ENCODE results near the gene RRAS2.

The RRAS2 gene

DNA sequence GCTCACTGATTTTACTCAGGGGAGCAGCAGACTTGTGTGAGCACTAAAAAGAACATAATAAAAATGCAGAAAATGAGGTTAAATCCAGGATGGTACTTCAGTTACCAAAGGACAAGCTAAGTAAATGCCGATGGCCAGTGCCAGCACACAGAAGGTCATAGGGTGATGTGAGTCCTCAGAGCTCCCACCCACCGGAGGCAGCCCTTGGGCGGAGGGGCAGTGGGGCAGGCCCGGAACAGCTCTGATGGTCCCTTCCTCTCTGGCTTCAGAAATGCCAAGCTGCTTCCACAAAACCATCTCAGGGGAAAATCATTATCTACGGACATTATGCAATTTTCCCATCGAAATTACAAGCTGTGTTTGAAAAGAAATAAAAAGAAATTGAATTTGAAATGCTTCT, 124.5 kb downstream of the RRAS2 start:
- no peak overlapping the region for H2BK12ac ChIP-seq (ENCODE audit: low read length)
- H3K9me3 ChIP-seq (replicated peaks in 1 of 2; ENCODE audit: control insufficient read depth in 2 of 2, insufficient read depth in 1 of 2, low read depth in 1 of 2, low read length in 2 of 2): peaks cover 0 to 2% of the 10 kb centered on the region in 2 donors
- no peak overlapping the region for H3K4me3 ChIP-seq (ENCODE audit: low read length in 2 of 2)
- H3K79me1 ChIP-seq (ENCODE audit: low read depth, low read length): no peaks in the 10 kb centered on the region
- H3K4me1 ChIP-seq (ENCODE audit: control insufficient read depth in 2 of 2, insufficient read depth in 1 of 2, low read depth in 1 of 2, low read length in 2 of 2): peaks cover 0 to 6% of the 10 kb centered on the region in 2 donors
- H3K14ac ChIP-seq (ENCODE audit: low read length): peak overlapping the region; percentile 73
- H3K27ac ChIP-seq (replicated peaks; ENCODE audit: low read length): no peak overlapping the region
- H3K9ac ChIP-seq (ENCODE audit: low read depth, low read length, poor library complexity): no peak overlapping the region
- WGBS, 2 donors (ENCODE audit: extremely low coverage in 2 of 2, insufficient read length in 2 of 2, insufficient replicate concordance in 1 of 2): no CpG with 5 or more reads among the region's 6 CpGs
- no peak overlapping the region for H2AFZ ChIP-seq (ENCODE audit: low read length)
- H3K4ac ChIP-seq (ENCODE audit: low read length): no peak overlapping the region
- H4K8ac ChIP-seq (ENCODE audit: low read depth, low read length): no peak overlapping the region
- no peak overlapping the region for H2BK120ac ChIP-seq (ENCODE audit: low read depth, low read length)
- no peak overlapping the region for H3K18ac ChIP-seq (ENCODE audit: low read length)
- no peak overlapping the region for H3K23ac ChIP-seq (ENCODE audit: low read depth, low read length, poor library complexity)
- H3K36me3 ChIP-seq (replicated peaks in 1 of 2; ENCODE audit: control insufficient read depth in 2 of 2, insufficient read depth in 2 of 2, low read length in 2 of 2): no peaks in the 10 kb centered on the region
- H3K27me3 ChIP-seq (ENCODE audit: control insufficient read depth in 3 of 3, insufficient read depth in 3 of 3, low read depth in 1 of 3, low read length in 3 of 3): peaks cover 0 to 18% (median 0%) of the 10 kb centered on the region in 3 experiments
- DNase-seq (ENCODE audit: low spot score): no peak
- no peak overlapping the region for H2BK5ac ChIP-seq (ENCODE audit: low read length)
- no peak overlapping the region for H3K4me2 ChIP-seq (ENCODE audit: insufficient read depth, low read length, poor library complexity, severe bottlenecking)
- no peak overlapping the region for H2BK15ac ChIP-seq (ENCODE audit: low read length)
- H4K91ac ChIP-seq (ENCODE audit: low read depth, low read length, poor library complexity): no peak overlapping the region
- H2AK5ac ChIP-seq (ENCODE audit: low read depth, low read length): no peak overlapping the region

- Histone ChIP-seq H3K4me3 (ENCODE audit: low read length in 2 of 2) (no peak overlapping the region), H3K14ac (ENCODE audit: low read length) (no peak overlapping the region), H3K36me3 (replicated peaks in 1 of 2; ENCODE audit: control insufficient read depth in 2 of 2, insufficient read depth in 2 of 2, low read length in 2 of 2) (no peaks in the 10 kb centered on the region), H3K4me1 (ENCODE audit: control insufficient read depth in 2 of 2, insufficient read depth in 1 of 2, low read depth in 1 of 2, low read length in 2 of 2) (peaks cover 0 to 9% of the 10 kb centered on the region in 2 donors), H3K9ac (ENCODE audit: low read depth, low read length, poor library complexity) (no peak overlapping the region), H2BK15ac (ENCODE audit: low read length) (no peak overlapping the region), H3K4me2 (ENCODE audit: insufficient read depth, low read length, poor library complexity, severe bottlenecking) (no peak overlapping the region), H3K4ac (ENCODE audit: low read length) (no peak overlapping the region), H3K27ac (replicated peaks; ENCODE audit: low read length) (no peak overlapping the region), H2BK5ac (ENCODE audit: low read length) (no peak overlapping the region), H3K79me1 (ENCODE audit: low read depth, low read length) (no peaks in the 10 kb centered on the region), H3K27me3 (ENCODE audit: control insufficient read depth in 3 of 3, insufficient read depth in 3 of 3, low read depth in 1 of 3, low read length in 3 of 3) (peaks cover 0 to 20% (median 0%) of the 10 kb centered on the region in 3 experiments), H3K23ac (ENCODE audit: low read depth, low read length, poor library complexity) (no peak overlapping the region), H4K8ac (ENCODE audit: low read depth, low read length) (no peak overlapping the region), H4K91ac (ENCODE audit: low read depth, low read length, poor library complexity) (no peak overlapping the region), H2AFZ (ENCODE audit: low read length) (no peak overlapping the region), H3K9me3 (replicated peaks in 1 of 2; ENCODE audit: control insufficient read depth in 2 of 2, insufficient read depth in 1 of 2, low read depth in 1 of 2, low read length in 2 of 2) (peaks cover 0 to 2% of the 10 kb centered on the region in 2 donors), H2BK12ac (ENCODE audit: low read length) (no peak overlapping the region), H2BK120ac (ENCODE audit: low read depth, low read length) (no peak overlapping the region), H2AK5ac (ENCODE audit: low read depth, low read length) (no peak overlapping the region), H3K18ac (ENCODE audit: low read length) (no peak overlapping the region)
- no peak for DNase-seq (ENCODE audit: low spot score)
- whole genome bisulfite sequencing, 2 donors (ENCODE audit: extremely low coverage in 2 of 2, insufficient read length in 2 of 2, insufficient replicate concordance in 1 of 2): no CpG with 5 or more reads among the region's 6 CpGs
These were observed 126.3 kb downstream of the RRAS2 start for GRCh38 chr11:14232652-14233051.

- H3K79me1 ChIP-seq (ENCODE audit: low read depth, low read length): no peaks in the 10 kb centered on the region
- H3K14ac ChIP-seq (ENCODE audit: low read length): no peak overlapping the region
- H3K18ac ChIP-seq (ENCODE audit: low read length): peak overlapping the region; percentile 13
- no peak overlapping the region for H2BK5ac ChIP-seq (ENCODE audit: low read length)
- H3K4me3 ChIP-seq (ENCODE audit: low read length in 2 of 2): no peak overlapping the region
- H2BK120ac ChIP-seq (ENCODE audit: low read depth, low read length): no peak overlapping the region
- peaks cover 0 to 9% of the 10 kb centered on the region in 2 donors for H3K4me1 ChIP-seq (ENCODE audit: control insufficient read depth in 2 of 2, insufficient read depth in 1 of 2, low read depth in 1 of 2, low read length in 2 of 2)
- H3K27me3 ChIP-seq (ENCODE audit: control insufficient read depth in 3 of 3, insufficient read depth in 3 of 3, low read depth in 1 of 3, low read length in 3 of 3): peaks cover 0 to 17% (median 0%) of the 10 kb centered on the region in 3 experiments
- no peak overlapping the region for H4K8ac ChIP-seq (ENCODE audit: low read depth, low read length)
- H4K91ac ChIP-seq (ENCODE audit: low read depth, low read length, poor library complexity): no peak overlapping the region
- no peak for DNase-seq (ENCODE audit: low spot score)
- no peaks in the 10 kb centered on the region for H3K36me3 ChIP-seq (replicated peaks in 1 of 2; ENCODE audit: control insufficient read depth in 2 of 2, insufficient read depth in 2 of 2, low read length in 2 of 2)
- H2AK5ac ChIP-seq (ENCODE audit: low read depth, low read length): no peak overlapping the region
- no peak overlapping the region for H3K9ac ChIP-seq (ENCODE audit: low read depth, low read length, poor library complexity)
- no peak overlapping the region for H2AFZ ChIP-seq (ENCODE audit: low read length)
- H2BK12ac ChIP-seq (ENCODE audit: low read length): no peak overlapping the region
- H3K23ac ChIP-seq (ENCODE audit: low read depth, low read length, poor library complexity): no peak overlapping the region
- H3K27ac ChIP-seq (replicated peaks; ENCODE audit: low read length): no peak overlapping the region
- peaks cover 0 to 2% of the 10 kb centered on the region in 2 donors for H3K9me3 ChIP-seq (replicated peaks in 1 of 2; ENCODE audit: control insufficient read depth in 2 of 2, insufficient read depth in 1 of 2, low read depth in 1 of 2, low read length in 2 of 2)
- no peak overlapping the region for H3K4me2 ChIP-seq (ENCODE audit: insufficient read depth, low read length, poor library complexity, severe bottlenecking)
- no peak overlapping the region for H3K4ac ChIP-seq (ENCODE audit: low read length)
- WGBS, 2 donors (ENCODE audit: extremely low coverage in 2 of 2, insufficient read length in 2 of 2, insufficient replicate concordance in 1 of 2): no CpG with 5 or more reads among the region's 6 CpGs
- no peak overlapping the region for H2BK15ac ChIP-seq (ENCODE audit: low read length)
These were observed 128.6 kb downstream of the RRAS2 start for GRCh38 chr11:14230407-14230806.

DNA sequence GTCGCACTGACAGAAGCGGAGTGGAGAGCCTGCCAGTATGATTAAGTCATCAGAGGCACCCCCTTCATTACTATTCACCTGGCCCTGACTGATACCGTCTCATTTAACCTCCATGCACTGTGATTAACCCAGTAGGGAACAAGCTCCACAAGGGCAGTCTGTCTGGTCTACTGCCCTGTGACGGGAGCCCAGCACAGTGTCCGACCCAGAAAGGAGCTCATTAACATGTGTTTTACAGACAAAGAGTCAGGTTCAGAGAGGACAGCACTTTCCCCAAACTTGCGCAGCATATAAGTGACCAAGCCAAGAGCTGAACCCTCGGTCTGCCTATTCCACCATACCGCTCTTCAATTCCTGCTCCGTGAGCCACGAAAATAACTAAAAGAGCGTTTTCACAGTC, 129.5 kb downstream of the RRAS2 start:
- no peak overlapping the region for H3K9ac ChIP-seq (ENCODE audit: low read depth, low read length, poor library complexity)
- no CpG with 5 or more reads among the region's 11 CpGs for WGBS, 2 donors (ENCODE audit: extremely low coverage in 2 of 2, insufficient read length in 2 of 2, insufficient replicate concordance in 1 of 2)

More for the DNA sequence above, 129.5 kb downstream of the RRAS2 start:
- no peaks in the 10 kb centered on the region for H3K79me1 ChIP-seq (ENCODE audit: low read depth, low read length)
- H3K23ac ChIP-seq (ENCODE audit: low read depth, low read length, poor library complexity): no peak overlapping the region
- H4K91ac ChIP-seq (ENCODE audit: low read depth, low read length, poor library complexity): no peak overlapping the region
- no peak overlapping the region for H2AFZ ChIP-seq (ENCODE audit: low read length)
- H3K4me2 ChIP-seq (ENCODE audit: insufficient read depth, low read length, poor library complexity, severe bottlenecking): peak overlapping the region; percentile 12
- no peak overlapping the region for H2BK15ac ChIP-seq (ENCODE audit: low read length)
- no peak overlapping the region for H2BK120ac ChIP-seq (ENCODE audit: low read depth, low read length)
- no peak overlapping the region for H3K18ac ChIP-seq (ENCODE audit: low read length)
- no peak for DNase-seq (ENCODE audit: low spot score)
- H3K4me3 ChIP-seq (ENCODE audit: low read length in 2 of 2): no peak overlapping the region
- no peaks in the 10 kb centered on the region for H3K9me3 ChIP-seq (replicated peaks in 1 of 2; ENCODE audit: control insufficient read depth in 2 of 2, insufficient read depth in 1 of 2, low read depth in 1 of 2, low read length in 2 of 2)
- no peak overlapping the region for H3K14ac ChIP-seq (ENCODE audit: low read length)
- H2BK12ac ChIP-seq (ENCODE audit: low read length): no peak overlapping the region
- no peak overlapping the region for H2AK5ac ChIP-seq (ENCODE audit: low read depth, low read length)
- peaks cover 0 to 19% (median 0%) of the 10 kb centered on the region in 3 experiments for H3K27me3 ChIP-seq (ENCODE audit: control insufficient read depth in 3 of 3, insufficient read depth in 3 of 3, low read depth in 1 of 3, low read length in 3 of 3)
- no peak overlapping the region for H2BK5ac ChIP-seq (ENCODE audit: low read length)
- H3K27ac ChIP-seq (replicated peaks; ENCODE audit: low read length): no peak overlapping the region
- no peaks in the 10 kb centered on the region for H3K36me3 ChIP-seq (replicated peaks in 1 of 2; ENCODE audit: control insufficient read depth in 2 of 2, insufficient read depth in 2 of 2, low read length in 2 of 2)
- no peak overlapping the region for H4K8ac ChIP-seq (ENCODE audit: low read depth, low read length)
- H3K4ac ChIP-seq (ENCODE audit: low read length): no peak overlapping the region
- peaks cover 0 to 9% of the 10 kb centered on the region in 2 donors for H3K4me1 ChIP-seq (ENCODE audit: control insufficient read depth in 2 of 2, insufficient read depth in 1 of 2, low read depth in 1 of 2, low read length in 2 of 2)

Data from neuronal stem cell (in vitro differentiated cells).